H9 (cell line): ENCODE results near the gene GUF1. TPM values are rescaled to one million over a fixed set of nuclear protein-coding genes. Genes with fewer than 3 reads are reported as not detected.
A peak's percentile ranks its signal among the peaks of the same experiment; 100 is the strongest.

ENCODE experiments used
- DNase-seq: peaks from one replicate; pipeline ENCODE4 v3.0.0-alpha.2; 2017
- H2AFZ ChIP-seq: one replicate; pipeline ENCODE4 v1.6.1; 2013; ENCODE audit warnings: mild to moderate bottlenecking, low read length, control low read depth, moderate library complexity
- H2AK5ac ChIP-seq: 2 replicates; pipeline ENCODE4 v1.6.1; 2013; ENCODE audit warnings: low read length, control low read depth, mixed read lengths; ENCODE audit not compliant: insufficient read length
- H2BK120ac ChIP-seq: one replicate; pipeline ENCODE4 v1.6.1; 2013; ENCODE audit warnings: low read depth, mild to moderate bottlenecking, low read length, control low read depth, inconsistent platforms; ENCODE audit not compliant: poor library complexity, severe bottlenecking
- H2BK12ac ChIP-seq: 2 replicates; pipeline ENCODE4 v1.6.1; 2013; ENCODE audit warnings: low read length, control low read depth, mixed read lengths, low read depth; ENCODE audit not compliant: insufficient read length
- H2BK15ac ChIP-seq: 2 replicates; pipeline ENCODE4 v1.6.1; 2013; ENCODE audit warnings: low read depth, low read length, control low read depth
- H2BK20ac ChIP-seq: one replicate; pipeline ENCODE4 v1.6.1; 2013; ENCODE audit warnings: low read depth, mild to moderate bottlenecking, low read length, control low read depth, inconsistent platforms; ENCODE audit not compliant: poor library complexity, severe bottlenecking
- H2BK5ac ChIP-seq: 2 replicates; pipeline ENCODE4 v1.6.1; 2013; ENCODE audit warnings: low read length, control low read depth, mixed read lengths; ENCODE audit not compliant: insufficient read length
- H3K14ac ChIP-seq: 2 replicates; pipeline ENCODE4 v1.6.1; 2013; ENCODE audit warnings: low read length, control low read depth; ENCODE audit not compliant: insufficient read depth
- H3K18ac ChIP-seq: 2 replicates; pipeline ENCODE4 v1.6.1; 2013; ENCODE audit warnings: low read depth, mild to moderate bottlenecking, mixed read lengths, low read length, control low read depth; ENCODE audit not compliant: insufficient read length
- H3K23ac ChIP-seq: 2 replicates; pipeline ENCODE4 v1.6.1; 2013; ENCODE audit warnings: low read length, control low read depth, mixed read lengths, low read depth; ENCODE audit not compliant: insufficient read length
- H3K23me2 ChIP-seq: 2 replicates; pipeline ENCODE4 v1.6.1; 2013; ENCODE audit warnings: low read depth, mild to moderate bottlenecking, mixed read lengths, low read length, control low read depth; ENCODE audit not compliant: insufficient read length, poor library complexity, severe bottlenecking
- H3K27ac ChIP-seq: 2 replicates; pipeline ENCODE4 v1.5.1; 2013; ENCODE audit warnings: low read length, control low read depth, mixed read lengths, low read depth; ENCODE audit not compliant: insufficient read length
- H3K27me3 ChIP-seq: 2 replicates; pipeline ENCODE4 v1.6.1; 2013; ENCODE audit warnings: low read length, control low read depth, inconsistent platforms; ENCODE audit not compliant: insufficient read depth
- H3K4ac ChIP-seq: 2 replicates; pipeline ENCODE4 v1.6.1; 2013; ENCODE audit warnings: low read depth, mild to moderate bottlenecking, control low read depth, inconsistent platforms, low read length, moderate library complexity
- H3K4me1 ChIP-seq: 2 replicates; pipeline ENCODE4 v1.6.1; 2013; ENCODE audit warnings: low read length, control low read depth, inconsistent platforms; ENCODE audit not compliant: insufficient read depth
- H3K4me2 ChIP-seq: 2 replicates; pipeline ENCODE4 v1.6.1; 2013; ENCODE audit warnings: low read length, control low read depth, mixed read lengths; ENCODE audit not compliant: insufficient read length, insufficient read depth
- H3K56ac ChIP-seq: 2 replicates; pipeline ENCODE4 v1.6.1; 2013; ENCODE audit warnings: low read depth, mild to moderate bottlenecking, mixed read lengths, low read length, control low read depth; ENCODE audit not compliant: insufficient read length
- H3K79me1 ChIP-seq: 2 replicates; pipeline ENCODE4 v1.6.1; 2013; ENCODE audit warnings: low read depth, mild to moderate bottlenecking, moderate library complexity, low read length, control low read depth, inconsistent platforms; ENCODE audit not compliant: insufficient read depth, poor library complexity, severe bottlenecking
- H3K79me2 ChIP-seq: 2 replicates; pipeline ENCODE4 v1.6.1; 2013; ENCODE audit warnings: low read length, control low read depth, inconsistent platforms; ENCODE audit not compliant: insufficient read depth
- H3K9ac ChIP-seq: 2 replicates; pipeline ENCODE4 v1.6.1; 2013; ENCODE audit warnings: low read length, control low read depth, mixed read lengths; ENCODE audit not compliant: insufficient read length; ENCODE audit errors: extremely low read depth
- H3K9me3 ChIP-seq: one replicate; pipeline ENCODE4 v1.6.1; 2013; ENCODE audit warnings: low read depth, low read length, inconsistent platforms; ENCODE audit not compliant: control insufficient read depth
- H3T11ph ChIP-seq: one replicate; pipeline ENCODE4 v1.6.1; 2013; ENCODE audit warnings: mild to moderate bottlenecking, low read length, control low read depth, inconsistent platforms
- H4K20me1 ChIP-seq: one replicate; pipeline ENCODE4 v1.6.1; 2013; ENCODE audit not compliant: control insufficient read depth, insufficient read length, insufficient read depth
- H4K5ac ChIP-seq: 2 replicates; pipeline ENCODE4 v1.6.1; 2013; ENCODE audit warnings: low read depth, mild to moderate bottlenecking, mixed read lengths, low read length, control low read depth; ENCODE audit not compliant: insufficient read length
- H4K8ac ChIP-seq: replicated peaks from 2 replicates; pipeline ENCODE4 v1.6.1; 2013; ENCODE audit warnings: low read length, control low read depth, mixed read lengths, low read depth; ENCODE audit not compliant: insufficient read length
- H4K91ac ChIP-seq: 2 replicates; pipeline ENCODE4 v1.6.1; 2013; ENCODE audit warnings: low read depth, mild to moderate bottlenecking, moderate library complexity, mixed read lengths, low read length, control low read depth; ENCODE audit not compliant: insufficient read length
- H3K27ac Mint-ChIP-seq, 3 experiments: 2 replicates in 2 of 3; 3 replicates in 1 of 3; pipeline ENCODE4 v1.8.0; 2020 to 2021; ENCODE audit warnings: mixed read lengths in 3 of 3, mild to moderate bottlenecking in 1 of 3, moderate library complexity in 1 of 3
- H3K27me3 Mint-ChIP-seq: 2 replicates; pipeline ENCODE4 v1.8.0; 2021; ENCODE audit warnings: low read depth, mild to moderate bottlenecking, moderate library complexity, mixed read lengths
- H3K36me3 Mint-ChIP-seq, 3 experiments: 2 replicates in 2 of 3; 3 replicates in 1 of 3; pipeline ENCODE4 v1.8.0; 2020 to 2021; ENCODE audit warnings: low read depth in 3 of 3, mixed read lengths in 3 of 3; ENCODE audit not compliant: insufficient read depth in 1 of 3
- H3K4me1 Mint-ChIP-seq, 2 experiments: 2 replicates each; pipeline ENCODE4 v1.8.0; 2020; ENCODE audit warnings: mixed read lengths in 2 of 2
- H3K4me3 Mint-ChIP-seq, 2 experiments: 2 replicates in 1 of 2; 3 replicates in 1 of 2; pipeline ENCODE4 v1.8.0; 2020 to 2021; ENCODE audit warnings: mild to moderate bottlenecking in 2 of 2, mixed read lengths in 2 of 2, moderate library complexity in 1 of 2
- H3K9me3 Mint-ChIP-seq, 2 experiments: 2 replicates in 1 of 2; 3 replicates in 1 of 2; pipeline ENCODE4 v1.8.0; 2020; ENCODE audit warnings: mild to moderate bottlenecking in 2 of 2, mixed read lengths in 2 of 2, moderate library complexity in 1 of 2
- WGBS: extraction: QIAGEN DNeasy Blood & Tissue Kit; methylation state at CpG from one replicate; pipeline ENCODE4 v1.1.7; 2013; ENCODE audit warnings: missing lambda C conversion rate, low lambda C conversion rate, mixed read lengths; ENCODE audit not compliant: insufficient read length; ENCODE audit errors: extremely low coverage; 5-methylcytosine and 5-hydroxymethylcytosine counted together
- total RNA-seq: library from RNA; stranded (reverse); gene quantifications from 2 replicates; pipeline ENCODE4 v1.2.1, GENCODE V29; 2021
- TF ChIP-seq, protein P1 (sequence below): fragments of 200-600 bp; sonication (generic); conservative IDR thresholded peaks from 3 replicates; pipeline ENCODE4 v1.8.0; 2021; ENCODE audit warnings: antibody characterized with exemption, mild to moderate bottlenecking

GUF1 gene
- total RNA-seq, 1 experiment from 2014 or later: 38.6 TPM

DNA sequence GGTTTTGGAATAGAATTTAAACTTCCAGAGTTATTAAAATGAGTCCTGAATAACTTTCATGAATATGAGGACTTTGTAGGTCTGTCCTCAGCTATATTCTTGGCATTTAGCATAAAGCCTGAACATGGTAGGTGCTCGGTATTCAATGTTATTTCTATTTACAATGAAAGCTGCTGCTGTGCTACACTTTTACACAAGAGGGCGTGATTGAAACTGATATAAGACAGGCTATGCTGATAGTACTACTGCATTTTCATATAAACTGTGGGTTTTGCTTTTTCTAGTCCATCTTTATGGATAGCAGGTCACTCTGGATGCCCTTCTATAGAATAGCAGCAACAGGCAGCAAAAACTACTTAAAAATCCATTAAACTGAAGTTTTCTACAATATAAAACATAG, 60.4 kb downstream of the GUF1 start:
- no peaks in the 10 kb centered on the region for H3K9me3 Mint-ChIP-seq
- WGBS: no CpG with 5 or more reads among the region's 2 CpGs

More for the DNA sequence above, 60.4 kb downstream of the GUF1 start:
- Histone ChIP-seq H2AK5ac (no peak overlapping the region), H3T11ph (no peak overlapping the region), H2AFZ (no peak overlapping the region), H4K8ac (no peak overlapping the region), H3K9ac (no peak overlapping the region), H2BK5ac (no peak overlapping the region), H3K23ac (no peak overlapping the region), H3K23me2 (no peaks in the 10 kb centered on the region), H2BK15ac (no peak overlapping the region), H4K91ac (no peak overlapping the region), H2BK20ac (no peak overlapping the region), H3K27ac (no peak overlapping the region), H4K20me1 (no peaks in the 10 kb centered on the region), H3K79me2 (no peaks in the 10 kb centered on the region; the same call in 1 of the 2 replicates), H3K4me1 (no peaks in the 10 kb centered on the region), H3K4me2 (no peak overlapping the region), H3K9me3 (no peaks in the 10 kb centered on the region), H3K18ac (no peak overlapping the region), H2BK120ac (no peak overlapping the region), H3K4ac (no peak overlapping the region), H3K56ac (no peak overlapping the region), H2BK12ac (no peak overlapping the region), H4K5ac (no peak overlapping the region), H3K79me1 (no peaks in the 10 kb centered on the region), H3K27me3 (no peaks in the 10 kb centered on the region), H3K14ac (no peak overlapping the region)
- Mint-ChIP-seq H3K27ac (no peak overlapping the region), H3K27me3 (peaks cover 1% of the 10 kb centered on the region; the same call in 1 of the 2 replicates), H3K4me3 (no peak overlapping the region), H3K36me3 (no peaks in the 10 kb centered on the region), H3K4me1 (no peaks in the 10 kb centered on the region)
- DNase-seq: no peak
- TF ChIP-seq, protein P1, sequence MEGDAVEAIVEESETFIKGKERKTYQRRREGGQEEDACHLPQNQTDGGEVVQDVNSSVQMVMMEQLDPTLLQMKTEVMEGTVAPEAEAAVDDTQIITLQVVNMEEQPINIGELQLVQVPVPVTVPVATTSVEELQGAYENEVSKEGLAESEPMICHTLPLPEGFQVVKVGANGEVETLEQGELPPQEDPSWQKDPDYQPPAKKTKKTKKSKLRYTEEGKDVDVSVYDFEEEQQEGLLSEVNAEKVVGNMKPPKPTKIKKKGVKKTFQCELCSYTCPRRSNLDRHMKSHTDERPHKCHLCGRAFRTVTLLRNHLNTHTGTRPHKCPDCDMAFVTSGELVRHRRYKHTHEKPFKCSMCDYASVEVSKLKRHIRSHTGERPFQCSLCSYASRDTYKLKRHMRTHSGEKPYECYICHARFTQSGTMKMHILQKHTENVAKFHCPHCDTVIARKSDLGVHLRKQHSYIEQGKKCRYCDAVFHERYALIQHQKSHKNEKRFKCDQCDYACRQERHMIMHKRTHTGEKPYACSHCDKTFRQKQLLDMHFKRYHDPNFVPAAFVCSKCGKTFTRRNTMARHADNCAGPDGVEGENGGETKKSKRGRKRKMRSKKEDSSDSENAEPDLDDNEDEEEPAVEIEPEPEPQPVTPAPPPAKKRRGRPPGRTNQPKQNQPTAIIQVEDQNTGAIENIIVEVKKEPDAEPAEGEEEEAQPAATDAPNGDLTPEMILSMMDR: peak; percentile 47
